GM21576 (cell line): ENCODE results near the gene TMEM233.
"Not testable (repeated sequence)": the region's sequence is repeated elsewhere in the genome, so short reads cannot be mapped to it uniquely, and the experiment has no call there.

Experiments
- ATAC-seq: cut with Tn5 transposase; IDR thresholded peaks from one replicate; pipeline ENCODE4 v1.9.1; 2021; ENCODE audit warnings: mild to moderate bottlenecking, moderate library complexity; ENCODE audit not compliant: unreplicated experiment

The TMEM233 gene

DNA sequence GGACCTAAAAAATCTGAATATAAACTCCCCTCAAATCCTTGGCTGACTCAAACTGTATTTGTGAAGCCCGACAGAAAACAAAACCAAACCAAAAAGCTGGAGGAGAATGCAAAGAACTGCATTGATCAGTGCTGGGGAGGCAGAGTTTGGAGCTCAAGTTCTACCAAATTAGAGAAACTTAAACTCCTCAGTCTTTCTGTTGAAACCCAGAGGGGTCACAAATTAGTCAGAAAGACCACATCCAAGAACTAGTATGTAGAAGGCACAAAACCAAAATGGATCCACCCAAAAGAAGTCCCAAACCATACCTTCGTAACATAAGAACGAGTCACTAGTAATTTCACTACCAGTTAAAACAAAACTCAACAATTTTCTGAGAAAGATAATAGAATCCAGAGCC, 59.1 kb downstream of the TMEM233 start:
- no peak for ATAC-seq

GRCh38 chr12:119657001-119657400, 63.4 kb downstream of the TMEM233 start:
- ATAC-seq: not testable (repeated sequence)

DNA sequence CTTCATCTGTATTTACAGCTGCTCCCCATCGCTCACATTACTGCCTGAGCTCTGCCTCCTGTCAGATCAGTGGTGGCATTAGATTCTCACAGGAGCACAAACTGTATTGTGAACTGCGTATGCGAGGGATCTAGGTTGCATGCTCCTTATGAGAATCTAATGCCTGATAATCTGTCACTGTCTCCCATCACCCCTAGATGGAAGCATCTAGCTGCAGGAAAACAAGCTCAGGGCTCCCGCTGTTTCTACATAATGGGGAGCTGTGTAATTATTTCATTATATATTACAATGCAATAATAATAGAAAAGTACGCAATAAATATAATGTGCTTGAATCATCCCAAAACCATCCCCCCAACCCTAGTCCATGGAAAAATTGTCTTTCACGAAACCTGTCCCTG, 64.6 kb downstream of the TMEM233 start:
- ATAC-seq: not testable (repeated sequence)

GRCh38 chr12:119659289-119659897, 65.8 kb downstream of the TMEM233 start:
- peak; percentile 49 for ATAC-seq

- ATAC-seq: no peak
These were observed 66.5 kb downstream of the TMEM233 start for GRCh38 chr12:119660076-119660475.

GRCh38 chr12:119661882-119662281, 68.3 kb downstream of the TMEM233 start:
- no peak for ATAC-seq

- no peak for ATAC-seq
These were observed 71.1 kb downstream of the TMEM233 start for GRCh38 chr12:119664642-119665041.

- no peak for ATAC-seq
These were observed 71.8 kb downstream of the TMEM233 start for GRCh38 chr12:119665164-119665929.

GRCh38 chr12:119666226-119666795, 72.7 kb downstream of the TMEM233 start:
- ATAC-seq: no peak

DNA sequence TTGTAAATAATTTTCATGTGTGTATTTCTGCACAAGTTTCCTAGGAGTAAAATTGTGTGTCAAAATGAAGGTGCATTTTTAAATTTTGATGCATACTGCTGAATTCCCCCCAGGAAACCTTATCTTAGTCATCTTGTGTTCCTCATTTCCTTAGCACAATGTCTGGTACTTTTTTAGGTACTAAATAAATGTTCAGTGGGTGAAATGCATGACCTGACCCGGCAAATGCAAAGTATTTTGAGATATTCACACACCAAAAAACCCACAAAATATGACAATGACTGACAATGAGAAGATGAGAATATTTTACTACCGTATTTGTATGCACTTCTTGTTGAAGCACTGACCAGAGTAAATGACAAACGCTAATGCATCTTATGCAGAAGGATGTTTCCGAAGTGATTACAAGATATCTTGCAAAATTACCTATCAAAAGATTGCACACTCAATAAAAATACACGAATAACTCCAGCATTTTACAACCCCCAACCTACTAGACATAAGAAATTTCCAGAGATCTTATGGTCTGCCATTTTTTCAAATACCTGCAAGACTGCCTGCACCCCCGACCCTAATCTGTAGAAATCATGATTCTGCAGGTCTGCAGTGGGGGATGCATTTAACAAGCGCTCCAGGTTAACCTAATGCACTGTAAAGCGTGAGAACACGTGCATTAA, 73.5 kb downstream of the TMEM233 start:
- ATAC-seq: peak; percentile 3

- peak; percentile 91 for ATAC-seq
These were observed 74.2 kb downstream of the TMEM233 start, which contains the start of gene PRKAB1 for GRCh38 chr12:119667577-119668323. Gene PRKAB1 (plus strand): TSS chr12:119668133. CDS start chr12:119668245, 112 bp downstream.

DNA sequence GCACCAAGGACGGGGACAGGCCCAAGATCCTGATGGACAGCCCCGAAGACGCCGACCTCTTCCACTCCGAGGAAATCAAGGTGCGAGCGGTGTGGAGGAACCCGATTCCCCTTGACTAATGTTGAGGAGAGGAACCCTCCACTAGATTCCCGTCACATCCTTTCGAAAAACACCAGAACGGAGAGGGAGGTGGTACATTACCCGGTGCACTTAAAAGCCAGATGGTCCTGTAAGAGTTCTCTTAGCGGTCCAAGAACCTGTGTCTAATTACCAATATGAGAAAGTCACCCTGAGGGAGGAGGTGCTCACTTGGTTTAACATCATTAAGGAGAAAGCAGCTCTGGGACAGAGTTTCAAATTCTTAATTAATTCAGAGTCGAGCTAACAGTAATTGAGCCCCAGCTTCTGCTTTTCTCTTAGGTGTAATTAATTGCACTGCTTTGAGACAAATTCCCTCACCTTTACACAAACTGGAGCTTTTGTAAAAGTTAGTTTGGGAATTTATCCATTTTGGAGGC, 74.8 kb downstream of the TMEM233 start:
- ATAC-seq: no peak

GRCh38 chr12:119669744-119670472, 76.3 kb downstream of the TMEM233 start:
- no peak for ATAC-seq

DNA sequence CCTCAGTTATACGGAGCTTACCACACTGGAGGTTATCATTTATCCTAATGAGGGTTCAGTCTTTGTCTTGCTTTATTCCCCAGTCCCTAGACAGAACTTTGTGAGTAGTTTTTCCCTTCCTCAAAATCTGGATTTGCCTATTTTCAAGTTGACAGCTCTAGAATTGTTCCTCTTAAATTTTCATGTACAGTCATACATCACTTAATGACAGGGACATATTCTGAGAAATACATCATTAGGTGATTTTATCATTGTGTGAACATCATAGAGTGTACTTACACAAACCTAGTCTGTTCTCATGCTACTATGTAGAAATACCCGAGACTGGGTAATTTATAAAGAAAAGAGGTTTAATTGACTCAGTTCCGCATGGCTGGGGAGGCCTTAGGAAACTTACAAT, 77.5 kb downstream of the TMEM233 start:
- ATAC-seq: no peak

- no peak for ATAC-seq
These were observed 78.6 kb downstream of the TMEM233 start for GRCh38 chr12:119672194-119672593.

DNA sequence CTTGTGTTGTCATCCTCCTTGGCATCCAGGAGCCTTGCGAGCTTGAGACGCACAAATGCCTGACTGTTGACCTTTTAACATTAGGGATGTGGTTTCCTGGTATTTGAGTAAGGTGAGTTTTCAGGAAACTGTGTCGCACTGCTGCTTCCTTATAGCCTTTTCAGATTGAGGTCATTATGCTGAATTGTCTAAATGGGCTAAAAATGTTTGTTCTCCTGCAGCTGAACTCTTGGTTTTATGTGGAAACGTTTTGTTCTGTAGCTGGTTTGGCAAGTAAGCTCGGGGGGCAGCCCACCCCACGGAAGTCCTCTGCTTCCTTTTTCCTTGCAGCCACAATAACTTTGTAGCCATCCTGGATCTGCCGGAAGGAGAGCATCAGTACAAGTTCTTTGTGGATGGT, 80.1 kb downstream of the TMEM233 start:
- ATAC-seq: no peak

- no peak for ATAC-seq
These were observed 81.0 kb downstream of the TMEM233 start for GRCh38 chr12:119674560-119674959.

DNA sequence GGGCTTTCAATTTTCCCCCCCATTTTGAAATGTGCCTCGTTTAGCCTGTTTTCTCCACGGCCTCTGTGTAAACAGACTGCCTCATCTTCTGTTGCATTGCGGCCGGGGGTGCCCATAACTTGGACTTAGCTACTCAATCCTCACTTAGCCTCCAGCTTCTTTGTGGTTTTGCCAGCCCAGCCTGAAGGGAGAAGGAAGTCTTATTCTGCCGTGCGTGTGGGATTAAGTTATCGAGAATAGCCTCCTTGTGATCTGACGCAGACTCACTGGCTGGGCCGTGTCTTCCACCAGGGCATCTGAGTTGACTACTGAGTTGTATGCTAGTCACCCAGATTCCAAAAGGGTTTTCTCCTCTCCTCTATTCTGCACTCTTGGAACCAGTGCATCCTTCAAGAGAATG, 82.4 kb downstream of the TMEM233 start:
- no peak for ATAC-seq

DNA sequence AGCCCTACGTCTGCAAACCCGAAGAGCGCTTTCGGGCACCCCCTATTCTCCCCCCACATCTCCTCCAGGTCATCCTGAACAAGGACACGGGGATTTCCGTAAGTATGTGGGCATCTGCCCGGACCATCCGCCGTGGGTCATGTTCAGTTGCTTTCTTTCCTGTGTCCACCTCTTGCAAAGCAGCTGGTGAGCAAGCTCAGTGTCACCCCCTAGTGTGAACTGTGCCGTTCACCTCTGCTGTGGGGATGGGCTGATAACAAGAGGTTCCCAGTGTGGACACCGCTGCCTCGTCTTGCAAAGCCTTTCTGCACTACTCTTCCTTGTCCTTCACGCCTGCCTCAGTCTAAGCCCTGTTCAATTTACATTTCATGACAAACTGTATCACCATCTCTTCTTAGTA, 83.0 kb downstream of the TMEM233 start:
- no peak for ATAC-seq

GRCh38 chr12:119678459-119678858, 84.9 kb downstream of the TMEM233 start:
- ATAC-seq: no peak
